Left lung (tissue), 10 donors: ENCODE data around the gene NARF. TPM values are rescaled to one million over a fixed set of nuclear protein-coding genes. Genes with fewer than 3 reads are reported as not detected.
A peak's percentile ranks its signal among the peaks of the same experiment; 100 is the strongest.

ENCODE experiments used
- ATAC-seq: fragments of 200-7000 bp; cut with Tn5 transposase; one replicate; pipeline ENCODE4 v1.9.1; 2020; ENCODE audit warnings: moderate library complexity
- DNase-seq, 4 donors: peaks; one replicate each; pipeline ENCODE4 v3.0.0-alpha.2; 2013 to 2020
- H3K27ac ChIP-seq, 2 donors: fragments of 200-600 bp; sonication (generic) in 1 of 2; one replicate each; pipeline versions ENCODE4 v1.5.0 to v1.8.0; 2020 to 2021
- H3K27me3 ChIP-seq, 2 donors: fragments of 200-600 bp; sonication (generic) in 1 of 2; one replicate each; pipeline versions ENCODE4 v1.5.0 to v1.8.0; 2020 to 2021
- H3K36me3 ChIP-seq, 2 donors: fragments of 200-600 bp; sonication (generic) in 1 of 2; one replicate each; pipeline versions ENCODE4 v1.5.0 to v1.8.0; 2020 to 2021
- H3K4me1 ChIP-seq, 2 donors: fragments of 200-600 bp; one replicate each; pipeline ENCODE4 v1.8.0; 2021
- H3K4me3 ChIP-seq, 2 donors: fragments of 200-600 bp; sonication (generic) in 1 of 2; one replicate each; pipeline versions ENCODE4 v1.5.0 to v1.8.0; 2020 to 2021; ENCODE audit warnings: mild to moderate bottlenecking in 1 of 2
- H3K9me3 ChIP-seq, 2 donors: fragments of 200-600 bp; sonication (generic) in 1 of 2; one replicate each; pipeline versions ENCODE4 v1.5.0 to v1.8.0; 2020 to 2021
- CTCF ChIP-seq, 2 donors: fragments of 200-600 bp; sonication (generic) in 1 of 2; IDR thresholded peaks; one replicate each; pipeline versions ENCODE4 v1.5.0 to v1.8.0; 2021; ENCODE audit warnings: antibody characterized with exemption in 2 of 2
- intact Hi-C, 2 donors: fragments of 100-400 bp; cut with DNase I; formaldehyde crosslinking; loops; one replicate each; pipeline versions ENCODE4 v1.11.2 to v1.14.2; 2022
- polyA plus RNA-seq, 6 donors: library from polyadenylated mRNA; unstranded; fragments of 120-200 nt; gene quantifications; one replicate each; pipeline ENCODE4 v1.2.1, GENCODE V29; 2013; ENCODE audit not compliant: insufficient read length in 6 of 6
- total RNA-seq, 2 donors: library from RNA; stranded (reverse); fragmentation: NEBNext Ultra II Directional; extraction: Animal tissue kit (Norgen Biotek cat#: 25700); gene quantifications; one replicate each; pipeline ENCODE4 v1.2.1, GENCODE V29; 2021
- donor health status: DM: no; HTN: yes; CAD: no.
- donor health status: DM: no; HTN: no; CAD: no.

Gene NARF
- total and polyA plus RNA-seq, 8 donors, result 38.9 to 128 (median 112) TPM

- intact Hi-C loops, result no loop called here
- Histone ChIP-seq H3K27me3 (no peaks in the 10 kb centered on the region), H3K4me3 (peak overlapping the region in 1 of 2 donors; percentile 60), H3K4me1 (peaks cover 5 to 39% of the 10 kb centered on the region in 2 donors), H3K36me3 (no peaks in the 10 kb centered on the region), H3K9me3 (no peaks in the 10 kb centered on the region), H3K27ac (peak overlapping the region; percentile 84 to 87)
- ATAC-seq (no peak), DNase-seq (no peak)
- TF ChIP-seq CTCF (IDR thresholded peaks at IDR 0.05), result no peak
Measured at GRCh38 chr17:82495844-82496528, 37.4 kb downstream of the NARF start.

DNA sequence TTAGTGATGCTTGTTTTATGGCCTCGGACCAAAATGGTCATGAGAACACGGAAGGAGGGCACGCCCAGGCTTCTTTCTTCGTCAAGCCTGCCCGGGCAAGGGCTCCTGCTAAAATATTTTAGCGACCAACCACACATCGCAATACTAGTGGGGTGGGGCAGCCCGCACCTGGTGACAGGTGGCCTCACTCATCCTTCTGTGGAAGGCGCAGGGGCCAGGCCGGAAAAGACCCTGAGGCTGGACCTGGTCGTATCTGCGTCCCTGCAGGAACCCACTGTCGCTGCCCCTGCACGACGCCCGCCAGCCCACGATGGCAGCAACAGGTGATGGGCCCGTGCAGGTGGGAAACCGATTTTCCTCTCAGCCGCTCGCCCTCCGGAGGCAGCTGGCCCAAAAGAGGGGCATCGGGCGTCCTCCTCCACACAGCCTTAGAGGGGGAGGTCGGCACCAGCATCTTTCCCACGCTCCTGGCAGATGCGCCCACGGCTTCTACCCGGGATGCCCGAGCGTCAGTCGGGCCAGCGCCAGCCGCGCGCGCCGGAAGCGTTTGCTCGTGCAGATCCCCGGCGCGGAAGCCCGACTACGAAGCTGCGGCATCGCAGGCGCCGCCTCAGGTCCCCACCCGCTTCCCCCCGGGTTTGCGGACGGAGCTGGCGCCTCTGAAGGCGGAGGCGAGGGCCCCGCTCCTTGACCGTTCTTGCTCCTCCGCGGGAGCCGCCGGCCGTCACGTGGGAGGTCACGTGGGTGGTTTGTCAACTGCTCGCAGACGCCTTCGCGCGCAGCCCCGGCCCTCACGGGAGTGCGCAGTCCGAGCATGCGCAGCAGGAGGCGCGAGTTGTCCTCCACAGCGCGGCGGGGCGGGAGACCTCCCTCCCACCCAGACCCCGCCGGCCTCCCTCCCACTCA, 38.2 kb downstream of the NARF start:
- H3K27me3 ChIP-seq, result no peaks in the 10 kb centered on the region
- DNase-seq (peak; percentile 93 to 100 (median 98)), ATAC-seq (peak; percentile 83)
- peak overlapping the region; percentile 49 to 60 for H3K4me3 ChIP-seq
- H3K9me3 ChIP-seq, result no peaks in the 10 kb centered on the region
- intact Hi-C loops, result no loop called here
- peaks cover 5 to 39% of the 10 kb centered on the region in 2 donors for H3K4me1 ChIP-seq
- no peak for TF ChIP-seq CTCF (IDR thresholded peaks at IDR 0.05)
- peak overlapping the region; percentile 84 to 87 for H3K27ac ChIP-seq
- no peaks in the 10 kb centered on the region for H3K36me3 ChIP-seq

DNA sequence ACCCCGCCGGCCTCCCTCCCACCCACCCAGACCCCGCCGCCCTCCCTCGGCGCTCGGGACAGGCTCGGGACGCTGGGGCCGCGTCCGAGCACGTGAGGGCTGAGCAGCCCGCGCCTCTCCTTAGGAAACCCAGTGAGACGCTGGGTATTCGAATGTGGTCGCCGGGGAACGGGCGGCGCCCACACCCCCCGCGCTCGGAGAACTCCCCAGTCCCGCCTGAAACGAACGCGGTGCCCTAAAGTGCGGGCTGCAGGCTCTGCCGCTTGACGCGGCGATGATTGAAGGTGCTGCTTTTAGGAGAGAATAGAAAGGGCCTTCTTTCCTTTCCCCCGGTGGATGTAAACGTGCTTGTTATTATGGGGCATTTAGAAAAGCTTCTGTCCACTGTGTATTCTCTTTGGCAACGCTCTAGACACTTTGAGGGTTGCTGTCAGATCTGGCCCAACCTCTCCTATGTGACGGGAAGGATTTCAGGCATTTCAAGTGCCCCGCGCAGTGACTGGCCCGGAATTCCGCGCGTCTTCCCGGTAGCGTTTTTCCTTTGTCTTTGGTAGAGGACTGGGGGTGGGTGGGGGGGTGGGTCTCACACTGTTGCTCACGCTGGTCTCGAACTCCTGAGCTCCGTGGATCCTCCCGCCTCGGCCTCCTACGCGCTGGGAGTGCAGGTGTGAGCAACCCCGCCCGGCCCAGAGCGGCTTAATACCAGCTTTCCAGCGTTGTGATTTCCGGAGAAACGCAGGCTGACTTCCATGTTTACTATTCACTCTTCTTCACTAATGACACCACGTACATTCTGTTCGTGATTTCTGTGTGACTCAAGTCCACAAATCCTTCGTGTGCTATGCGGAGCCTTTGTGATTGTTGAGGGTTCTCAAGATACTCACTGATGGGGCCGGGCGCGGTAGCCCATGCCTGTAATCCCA, 39.2 kb downstream of the NARF start:
- no peak for TF ChIP-seq CTCF (IDR thresholded peaks at IDR 0.05)
- ATAC-seq, result peak; percentile 51
- intact Hi-C loops, result no loop called here
- Histone ChIP-seq H3K36me3 (no peaks in the 10 kb centered on the region), H3K4me3 (peak overlapping the region; percentile 49 to 60), H3K27ac (peak overlapping the region; percentile 84 to 87), H3K27me3 (no peaks in the 10 kb centered on the region), H3K4me1 (peaks cover 5 to 39% of the 10 kb centered on the region in 2 donors), H3K9me3 (no peaks in the 10 kb centered on the region)
- DNase-seq, result peak in 3 of 4 donors; percentile 47 to 85 (median 70)

DNA sequence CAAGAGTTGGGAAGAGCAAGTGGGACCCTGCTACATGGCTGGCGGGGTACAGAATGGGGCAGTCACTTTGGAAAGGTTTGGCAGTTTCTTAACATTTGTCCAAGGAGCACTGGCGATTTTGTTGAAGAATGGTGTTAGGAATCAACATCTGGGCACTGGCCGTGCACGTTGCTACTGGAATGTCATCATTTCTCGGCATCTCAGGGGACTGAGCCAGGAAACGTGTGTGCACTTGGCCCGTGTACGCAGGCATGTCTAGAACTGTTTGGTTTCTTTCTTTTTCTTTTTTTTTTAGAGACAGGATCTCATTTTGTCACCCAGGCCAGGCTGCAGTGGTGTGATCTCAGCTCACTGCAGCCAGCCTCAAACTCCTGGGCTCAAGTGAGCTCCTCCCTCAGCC, 43.7 kb downstream of the NARF start:
- no peak for TF ChIP-seq CTCF (IDR thresholded peaks at IDR 0.05)
- no peak for DNase-seq
- ATAC-seq, result no peak
- intact Hi-C loops, result no loop called here
- Histone ChIP-seq H3K27ac (no peak overlapping the region), H3K36me3 (no peaks in the 10 kb centered on the region), H3K4me3 (no peak overlapping the region), H3K9me3 (no peaks in the 10 kb centered on the region), H3K4me1 (peaks cover 0 to 23% of the 10 kb centered on the region in 2 donors), H3K27me3 (no peaks in the 10 kb centered on the region)
